ENCODE data around the gene HSDL2. TPM values are rescaled to one million over a fixed set of nuclear protein-coding genes. Genes with fewer than 3 reads are reported as not detected.

The HSDL2 gene
- total and polyA plus RNA-seq, 11 donors = 54.0 to 241 (median 147) TPM

GRCh38 chr9:112377087-112377486, 2.8 kb upstream of the HSDL2 start:
- intact Hi-C loops (cut with DNase I) = loop anchor here in 1 of 10 donors (10.0 kb wide), 1 partner anchor 482 kb away; the partner anchor contains the start of gene UGCG
- H3K4me3 ChIP-seq = peak overlapping the region in 4 of 12 donors; percentile 78 to 99 (median 90)
- peaks cover 0 to 37% (median 22%) of the 10 kb centered on the region in 12 donors for H3K4me1 ChIP-seq
- no peaks in the 10 kb centered on the region for H3K36me3 ChIP-seq
- no peak overlapping the region for H3K27ac ChIP-seq
- ATAC-seq = no peak
- no peak for TF ChIP-seq CTCF (IDR thresholded peaks at IDR 0.05)
- no peak for TF ChIP-seq POLR2A (IDR thresholded peaks at IDR 0.05)
- no peaks in the 10 kb centered on the region for H3K27me3 ChIP-seq
- no peak for DNase-seq
- WGBS, 4 donors = 48 to 57% (median 52%) methylated on average over 2 of the region's 2 CpGs
- H3K9me3 ChIP-seq = no peaks in the 10 kb centered on the region

- intact Hi-C loops (cut with DNase I) = loop anchor here in 2 of 10 donors (2.0 to 10.0 kb wide), 2 partner anchors 45 to 483 kb away; partner anchors contain the start of genes PTBP3 (in 1 of the 2) and UGCG (in 1 of the 2)
- H3K27ac ChIP-seq = peak overlapping the region in 8 of 12 donors; percentile 97 to 99 (median 98)
- no peaks in the 10 kb centered on the region for H3K9me3 ChIP-seq
- H3K4me3 ChIP-seq = peak overlapping the region in 10 of 12 donors; percentile 61 to 99 (median 84)
- no peak for ATAC-seq
- H3K36me3 ChIP-seq = no peaks in the 10 kb centered on the region
- H3K27me3 ChIP-seq = no peaks in the 10 kb centered on the region
- H3K4me1 ChIP-seq = peaks cover 0 to 45% (median 27%) of the 10 kb centered on the region in 12 donors
- WGBS, 4 donors = 73 to 84% (median 77%) methylated on average over 1 of the region's 1 CpG
- no peak for DNase-seq
- TF ChIP-seq CTCF (IDR thresholded peaks at IDR 0.05) (no peak), POLR2A (IDR thresholded peaks at IDR 0.05) (no peak)
Measured at GRCh38 chr9:112377684-112378327, 2.1 kb upstream of the HSDL2 start.

- Histone ChIP-seq H3K4me1 (peaks cover 0 to 51% (median 31%) of the 10 kb centered on the region in 12 donors), H3K9me3 (no peaks in the 10 kb centered on the region), H3K4me3 (peak overlapping the region; percentile 47 to 99 (median 82)), H3K27ac (peak overlapping the region; percentile 90 to 99 (median 98)), H3K36me3 (no peaks in the 10 kb centered on the region), H3K27me3 (no peaks in the 10 kb centered on the region)
- ATAC-seq (no peak), DNase-seq (peak in 2 of 5 donors; percentile 44 to 57)
- 13 to 22% (median 21%) methylated on average over 27 of the region's 27 CpGs for WGBS, 4 donors
- intact Hi-C loops (cut with DNase I) = loop anchor here in 3 of 10 donors (1.0 to 10.0 kb wide), 3 partner anchors 45 to 484 kb away; partner anchors contain the start of genes PTBP3 (in 2 of the 3) and UGCG (in 1 of the 3)
- TF ChIP-seq CTCF (IDR thresholded peaks at IDR 0.05) (no peak), POLR2A (IDR thresholded peaks at IDR 0.05) (no peak)
Measured at GRCh38 chr9:112378328-112379176, 1.4 kb upstream of the HSDL2 start.

Measured in heart left ventricle (tissue), 16 donors.